ENCODE data around the gene ORC4. TPM values are rescaled to one million over a fixed set of nuclear protein-coding genes. Genes with fewer than 3 reads are reported as not detected.
"Not testable (repeated sequence)": the region's sequence is repeated elsewhere in the genome, so short reads cannot be mapped to it uniquely, and the experiment has no call there.

Gene ORC4
- total and polyA plus RNA-seq, 2 donors (not counting 3 experiments of a cell fraction or from before 2014, with no cell fraction given) = 25.2 to 27.0 TPM

GRCh38 chr2:147996828-147997227 is 23.7 kb downstream of the ORC4 start:
- H3K4me1 ChIP-seq (ENCODE audit: control insufficient read depth, extremely low read depth, insufficient read depth, low read length) = no peaks in the 10 kb centered on the region
- CTCF ChIA-PET = interaction anchor here (1.4 kb wide), 1 partner anchor 512 kb away, joined by 5 read pairs; no protein-coding TSS in a partner anchor
- dilution Hi-C loops (cut with MboI; ENCODE audit: extremely low pct_ligation_motif_present, low sequenced_read_pairs) = no loop called here

DNA sequence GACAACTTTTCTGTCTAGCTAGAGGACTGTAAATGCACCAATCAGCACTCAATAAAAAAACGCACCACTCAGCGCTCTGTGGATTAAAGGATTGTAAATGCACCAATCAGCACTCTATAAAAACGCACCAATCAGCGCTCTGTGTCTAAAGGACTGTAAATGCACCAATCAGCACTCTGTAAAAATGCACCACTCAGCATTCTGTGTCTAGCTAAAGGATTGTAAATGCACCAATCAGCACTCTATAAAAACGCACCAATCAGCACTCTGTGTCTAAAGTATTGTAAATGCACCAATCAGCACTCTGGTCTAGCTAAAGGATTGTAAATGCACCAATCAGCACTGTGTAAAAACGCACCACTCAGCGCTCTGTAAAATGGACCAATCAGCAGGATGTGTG is 25.6 kb downstream of the ORC4 start:
- H3K27ac ChIP-seq (ENCODE audit: insufficient read depth, low read depth, low read length) = not testable (repeated sequence)

More at GRCh38 chr2:147996828-147997227, 23.7 kb downstream of the ORC4 start:
- no peaks in the 10 kb centered on the region for H3K36me3 ChIP-seq (ENCODE audit: control insufficient read depth in 2 of 2, extremely low read depth in 1 of 2, insufficient read depth in 2 of 2, low read length in 2 of 2)
- POLR2A ChIA-PET = no interaction called here
- H3K4me3 ChIP-seq (replicated peaks in 1 of 3; ENCODE audit: insufficient read depth in 1 of 3, low read depth in 1 of 3, low read length in 3 of 3) = no peak overlapping the region
- no peak overlapping the region for H3K9ac ChIP-seq (replicated peaks; ENCODE audit: extremely low read depth, insufficient read depth, low read length)
- no TSS peak for BruUV-seq (replicated peaks)
- H3K9me3 ChIP-seq (replicated peaks; ENCODE audit: control insufficient read depth, insufficient read depth, low read length) = no peaks in the 10 kb centered on the region
- no peak overlapping the region for H2AFZ ChIP-seq (ENCODE audit: low read depth, low read length)
- H4K20me1 ChIP-seq (replicated peaks; ENCODE audit: control insufficient read depth, extremely low read depth, insufficient read depth, low read length) = peaks cover 4% of the 10 kb centered on the region
- H3K27me3 ChIP-seq (ENCODE audit: control insufficient read depth in 2 of 2, insufficient read depth in 2 of 2, low read length in 2 of 2) = no peaks in the 10 kb centered on the region
- H3K79me2 ChIP-seq (ENCODE audit: control insufficient read depth, insufficient read depth, low read length) = peaks cover 12% of the 10 kb centered on the region
- intact Hi-C loops (cut with micrococcal nuclease) = no loop called here
- TF ChIP-seq EZH2 (IDR thresholded peaks at IDR 0.05; ENCODE audit: borderline replicate concordance, low read depth, low read length, severe bottlenecking) = no peak
- no peak for TF ChIP-seq GATA2 (IDR thresholded peaks at IDR 0.05; ENCODE audit: insufficient read depth, insufficient read length, low read depth, low read length)
- no peak for TF ChIP-seq MAX (IDR thresholded peaks at IDR 0.05; ENCODE audit: insufficient read depth, insufficient read length)
- TF ChIP-seq, protein P1, sequence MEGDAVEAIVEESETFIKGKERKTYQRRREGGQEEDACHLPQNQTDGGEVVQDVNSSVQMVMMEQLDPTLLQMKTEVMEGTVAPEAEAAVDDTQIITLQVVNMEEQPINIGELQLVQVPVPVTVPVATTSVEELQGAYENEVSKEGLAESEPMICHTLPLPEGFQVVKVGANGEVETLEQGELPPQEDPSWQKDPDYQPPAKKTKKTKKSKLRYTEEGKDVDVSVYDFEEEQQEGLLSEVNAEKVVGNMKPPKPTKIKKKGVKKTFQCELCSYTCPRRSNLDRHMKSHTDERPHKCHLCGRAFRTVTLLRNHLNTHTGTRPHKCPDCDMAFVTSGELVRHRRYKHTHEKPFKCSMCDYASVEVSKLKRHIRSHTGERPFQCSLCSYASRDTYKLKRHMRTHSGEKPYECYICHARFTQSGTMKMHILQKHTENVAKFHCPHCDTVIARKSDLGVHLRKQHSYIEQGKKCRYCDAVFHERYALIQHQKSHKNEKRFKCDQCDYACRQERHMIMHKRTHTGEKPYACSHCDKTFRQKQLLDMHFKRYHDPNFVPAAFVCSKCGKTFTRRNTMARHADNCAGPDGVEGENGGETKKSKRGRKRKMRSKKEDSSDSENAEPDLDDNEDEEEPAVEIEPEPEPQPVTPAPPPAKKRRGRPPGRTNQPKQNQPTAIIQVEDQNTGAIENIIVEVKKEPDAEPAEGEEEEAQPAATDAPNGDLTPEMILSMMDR (IDR thresholded peaks at IDR 0.05; ENCODE audit: extremely low read depth in 1 of 2, insufficient read depth in 1 of 2, low read depth in 1 of 2, low read length in 2 of 2) = no peak
- no peak for TF ChIP-seq POLR2A (IDR thresholded peaks at IDR 0.05; ENCODE audit: low read depth, low read length)
- no peak for TF ChIP-seq JUN (IDR thresholded peaks at IDR 0.05; ENCODE audit: borderline replicate concordance, insufficient read depth, insufficient read length, low read depth)
- no peak for TF ChIP-seq MYC (IDR thresholded peaks at IDR 0.05; ENCODE audit: low read depth, low read length)
- no peak for TF ChIP-seq FOS (IDR thresholded peaks at IDR 0.05; ENCODE audit: borderline replicate concordance, insufficient read depth, low read length)
- TF ChIP-seq POLR2AphosphoS5 (IDR thresholded peaks at IDR 0.05; ENCODE audit: insufficient read depth, low read depth, low read length) = no peak
- H3K9me1 ChIP-seq (replicated peaks; ENCODE audit: control insufficient read depth, extremely low read depth, insufficient read depth, low read length) = no peaks in the 10 kb centered on the region
- H3K27ac ChIP-seq (ENCODE audit: insufficient read depth, low read depth, low read length) = no peak overlapping the region
- no peak overlapping the region for H3K4me2 ChIP-seq (ENCODE audit: insufficient read depth, low read length)
- DNase-seq (ENCODE audit: low read depth, low spot score) = no peak
- no peak for FAIRE-seq

More for the DNA sequence above, 25.6 kb downstream of the ORC4 start:
- H3K9me1 ChIP-seq (replicated peaks; ENCODE audit: control insufficient read depth, extremely low read depth, insufficient read depth, low read length); H4K20me1 ChIP-seq (replicated peaks; ENCODE audit: control insufficient read depth, extremely low read depth, insufficient read depth, low read length); CTCF ChIA-PET; POLR2A ChIA-PET; H3K4me1 ChIP-seq (ENCODE audit: control insufficient read depth, extremely low read depth, insufficient read depth, low read length); H2AFZ ChIP-seq (ENCODE audit: low read depth, low read length); DNase-seq (ENCODE audit: low read depth, low spot score); FAIRE-seq; H3K4me3 ChIP-seq (replicated peaks in 1 of 3; ENCODE audit: insufficient read depth in 1 of 3, low read depth in 1 of 3, low read length in 3 of 3); H3K4me2 ChIP-seq (ENCODE audit: insufficient read depth, low read length); H3K9me3 ChIP-seq (replicated peaks; ENCODE audit: control insufficient read depth, insufficient read depth, low read length); BruUV-seq (replicated peaks); H3K9ac ChIP-seq (replicated peaks; ENCODE audit: extremely low read depth, insufficient read depth, low read length); intact Hi-C loops (cut with micrococcal nuclease); H3K36me3 ChIP-seq (ENCODE audit: control insufficient read depth in 2 of 2, extremely low read depth in 1 of 2, insufficient read depth in 2 of 2, low read length in 2 of 2); H3K27me3 ChIP-seq (ENCODE audit: control insufficient read depth in 2 of 2, insufficient read depth in 2 of 2, low read length in 2 of 2); dilution Hi-C loops (cut with MboI; ENCODE audit: extremely low pct_ligation_motif_present, low sequenced_read_pairs): not testable (repeated sequence)
- H3K79me2 ChIP-seq (ENCODE audit: control insufficient read depth, insufficient read depth, low read length) = peaks cover 12% of the 10 kb centered on the region

Measured in endothelial cell of umbilical vein (primary cell).